GM11168 (cell line): ENCODE data around the gene AK5.

Source experiments
- in situ Hi-C: fragments of 300-500 bp; cut with MboI; formaldehyde crosslinking; loops from one replicate; pipeline ENCODE4 v1.12.0; 2022; ENCODE audit warnings: low sequenced_read_pairs; ENCODE audit not compliant: unreplicated experiment

AK5 gene

DNA sequence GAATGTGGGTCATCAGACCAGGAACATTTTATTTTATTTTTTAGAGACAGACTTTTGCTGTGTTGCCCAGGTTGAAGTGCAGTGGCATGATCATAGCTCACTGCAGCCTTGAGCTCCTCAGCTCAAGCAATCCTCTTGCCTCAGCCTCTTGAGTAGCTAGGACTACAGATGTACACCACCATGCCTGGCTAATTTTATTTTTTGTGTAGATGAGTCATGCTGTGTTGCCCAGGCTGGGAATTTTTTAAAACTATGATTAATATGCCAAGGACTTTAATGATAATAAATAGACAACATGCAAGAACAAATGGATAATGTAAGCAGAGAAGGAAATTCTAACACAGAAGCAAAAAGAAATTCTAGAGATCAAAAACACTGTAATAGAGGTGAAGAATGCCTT lies 142.4 kb downstream of the AK5 start:
- in situ Hi-C loops, result no loop called here

DNA sequence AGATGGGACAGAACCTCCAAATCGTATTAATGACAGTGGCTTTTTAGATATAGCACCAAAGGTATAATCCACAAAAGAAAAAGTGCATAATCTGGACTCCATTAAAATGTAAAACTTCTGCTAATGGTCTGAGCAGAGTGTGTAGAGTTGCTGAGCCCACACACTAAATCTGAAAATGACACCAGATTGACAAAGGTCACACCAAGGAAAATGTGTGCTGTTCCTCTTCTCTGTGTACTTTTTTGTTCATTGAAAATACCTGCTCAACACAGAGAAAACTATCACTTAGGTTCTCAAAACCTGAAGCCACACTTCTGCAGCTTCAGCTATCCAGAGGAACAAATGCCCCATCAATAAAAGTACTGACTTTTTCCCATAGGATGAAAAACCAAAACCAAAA lies 146.2 kb downstream of the AK5 start:
- in situ Hi-C loops, result no loop called here

DNA sequence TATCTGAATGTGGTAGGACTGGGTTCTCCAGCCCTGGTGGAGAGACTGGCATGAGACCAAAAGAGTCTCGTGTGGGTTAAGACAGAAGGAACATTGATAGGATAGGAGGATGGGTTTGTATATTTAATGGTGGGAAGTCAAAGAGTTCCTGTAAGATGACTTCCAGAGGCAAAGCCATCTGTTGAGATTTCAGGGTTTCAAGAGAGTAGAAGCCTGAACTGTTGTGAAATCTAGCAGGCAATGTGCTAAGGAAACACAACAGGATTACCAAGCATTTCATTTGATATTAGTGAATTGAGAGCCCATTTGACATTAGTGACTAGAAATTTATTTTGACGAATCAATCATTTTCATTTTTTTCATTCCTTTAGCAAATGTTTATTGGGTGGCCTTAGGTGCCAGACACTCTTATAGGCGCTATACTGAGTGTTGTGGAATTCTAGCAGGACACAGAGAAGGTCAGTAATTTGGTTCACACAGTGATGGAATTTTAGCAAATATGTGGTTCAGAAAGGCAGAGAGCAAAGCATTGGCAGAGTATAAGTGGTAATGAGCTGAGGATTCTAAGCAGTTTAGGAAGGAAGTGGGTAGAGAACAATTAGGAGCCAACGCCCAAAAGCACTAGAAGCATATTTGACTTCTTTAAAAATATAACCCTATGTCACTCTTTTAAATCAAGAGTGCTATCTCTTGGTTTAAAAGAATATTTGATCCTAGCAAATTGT lies 149.3 kb downstream of the AK5 start:
- in situ Hi-C loops, result no loop called here

DNA sequence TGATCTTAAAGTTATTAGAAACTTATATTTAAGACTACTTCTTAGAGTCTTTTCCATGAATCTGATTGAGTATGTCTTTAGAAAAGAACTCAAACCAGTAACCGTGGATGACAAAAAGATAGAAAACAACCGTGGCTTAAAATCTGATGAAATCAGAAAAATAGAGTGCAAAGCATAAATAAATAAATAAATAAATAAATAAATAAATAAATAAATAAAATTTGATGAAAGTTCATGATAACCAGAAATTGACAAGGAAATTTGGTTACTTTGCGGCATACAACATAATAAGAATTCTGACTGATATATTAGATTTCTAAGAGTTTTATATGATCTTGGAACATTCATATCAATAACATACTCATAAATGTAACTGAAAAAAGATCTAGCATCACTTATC lies 152.1 kb downstream of the AK5 start:
- in situ Hi-C loops, result no loop called here

DNA sequence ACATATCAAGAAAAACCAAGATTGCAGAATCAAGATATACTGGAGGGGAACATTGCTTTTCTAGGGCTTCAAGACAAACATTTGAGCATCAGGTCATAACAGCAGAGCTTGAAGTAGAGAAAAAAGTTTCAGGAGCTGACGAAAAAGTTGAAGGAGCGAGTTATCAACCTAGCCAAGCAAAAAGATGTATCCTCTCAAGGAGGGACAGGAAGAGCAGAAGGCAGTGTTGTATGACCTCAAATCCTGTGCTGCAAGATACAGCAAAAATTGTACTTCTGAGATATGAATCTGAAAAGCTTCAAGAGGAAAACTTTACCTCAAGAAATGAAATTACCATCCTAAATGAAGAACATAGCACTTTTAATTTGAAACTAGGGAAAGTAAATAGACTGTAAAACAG lies 153.1 kb downstream of the AK5 start:
- in situ Hi-C loops, result no loop called here

DNA sequence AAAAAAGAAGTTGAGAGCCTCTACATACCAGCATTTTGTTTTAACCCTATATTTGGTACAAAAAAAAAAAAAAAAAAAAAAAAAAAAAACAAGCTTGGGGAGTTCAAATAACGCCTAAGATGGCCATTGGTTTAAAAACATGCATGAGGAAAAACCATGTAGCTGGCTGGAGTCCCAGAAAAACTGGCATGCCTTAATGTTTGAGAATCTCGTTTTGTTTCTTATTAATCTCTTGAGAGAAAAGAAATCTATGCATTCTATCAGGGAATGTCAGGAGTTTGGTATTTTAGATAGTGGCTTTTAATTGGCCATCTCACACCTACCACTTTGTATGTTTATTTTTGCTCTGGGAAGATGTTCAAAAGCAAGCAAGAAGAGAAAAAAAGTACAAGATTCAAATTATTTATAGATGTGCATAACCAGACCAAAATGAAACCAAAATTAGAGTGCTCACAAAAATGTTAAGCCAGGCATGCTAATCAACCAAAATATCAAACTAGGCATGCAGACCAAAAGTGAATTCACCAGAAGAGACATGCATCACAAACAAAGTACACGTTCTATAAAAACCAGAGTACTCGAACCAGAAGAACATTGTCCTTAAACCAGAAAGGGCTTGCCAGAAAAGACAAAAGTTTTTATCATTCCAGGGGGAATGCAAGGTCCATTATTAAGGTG lies 156.6 kb downstream of the AK5 start:
- in situ Hi-C loops, result no loop called here

DNA sequence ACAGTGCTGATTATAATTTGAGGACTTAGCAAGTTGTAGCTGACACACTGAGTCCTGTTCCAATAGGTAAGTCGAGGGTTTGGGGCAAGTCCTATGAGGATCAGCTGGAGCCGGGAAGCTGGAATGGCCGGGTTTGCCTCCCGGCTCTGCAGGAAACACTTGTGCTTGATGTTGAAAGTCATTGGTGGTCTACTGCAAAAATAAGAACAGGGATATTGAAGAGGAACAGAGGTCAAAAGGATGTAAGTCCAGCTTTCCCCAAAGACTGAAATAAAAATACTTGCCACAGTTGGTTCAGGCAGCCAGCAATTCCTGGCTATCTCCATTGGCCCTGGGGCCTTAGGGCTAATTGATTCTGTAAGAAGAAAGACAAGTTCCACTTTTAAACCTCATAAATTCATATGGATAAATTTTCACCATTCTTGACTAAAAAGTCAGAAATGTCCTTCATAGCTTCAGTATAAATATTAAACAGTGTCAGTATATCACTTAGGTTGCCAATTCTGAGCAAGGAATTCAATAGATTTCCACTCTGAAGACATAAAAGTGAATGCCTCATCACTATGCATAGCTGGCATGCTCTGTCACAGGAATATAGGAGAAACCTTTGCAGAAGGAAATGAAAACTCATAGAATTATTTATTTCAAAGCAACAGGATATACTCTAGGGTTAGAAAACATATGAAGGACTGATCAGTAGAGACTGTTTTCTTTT lies 165.2 kb downstream of the AK5 start:
- in situ Hi-C loops, result no loop called here

DNA sequence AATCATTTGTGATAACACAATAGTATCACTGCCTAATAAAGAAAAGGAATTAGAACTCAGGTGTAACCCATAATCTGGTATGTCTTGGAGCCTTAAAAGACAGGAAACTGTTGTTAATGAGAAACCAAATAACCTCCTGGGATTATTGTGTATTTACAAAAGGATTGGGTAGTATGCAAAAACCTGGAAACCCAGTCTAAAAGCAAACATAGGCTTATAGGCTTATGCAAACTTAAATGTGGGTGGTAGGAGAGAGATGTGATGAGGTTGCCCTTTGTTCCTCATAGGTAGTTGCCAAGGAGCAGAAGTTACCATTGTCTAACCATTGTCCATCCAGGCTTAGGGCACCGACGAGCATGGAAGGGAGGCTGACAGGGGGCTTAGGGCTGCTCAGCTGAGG lies 165.8 kb downstream of the AK5 start:
- in situ Hi-C loops, result no loop called here

DNA sequence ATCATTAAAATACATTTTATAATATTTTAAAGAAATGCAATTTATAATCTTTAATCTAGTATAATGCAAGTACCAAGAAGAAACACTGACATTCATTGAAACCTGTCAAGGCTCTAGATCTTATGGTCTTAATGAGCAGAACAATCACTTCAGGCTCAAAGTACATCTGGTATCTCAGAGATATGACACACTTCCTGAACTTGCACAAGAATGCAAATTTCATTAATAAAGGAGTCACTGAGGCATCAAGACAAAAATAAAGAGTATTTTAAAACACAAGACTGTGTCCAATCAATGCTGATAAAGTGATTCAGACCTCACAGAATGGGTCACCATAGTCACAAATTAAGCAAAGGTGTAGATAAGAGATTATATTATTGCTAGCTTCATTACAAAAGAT lies 178.1 kb downstream of the AK5 start:
- in situ Hi-C loops, result no loop called here

DNA sequence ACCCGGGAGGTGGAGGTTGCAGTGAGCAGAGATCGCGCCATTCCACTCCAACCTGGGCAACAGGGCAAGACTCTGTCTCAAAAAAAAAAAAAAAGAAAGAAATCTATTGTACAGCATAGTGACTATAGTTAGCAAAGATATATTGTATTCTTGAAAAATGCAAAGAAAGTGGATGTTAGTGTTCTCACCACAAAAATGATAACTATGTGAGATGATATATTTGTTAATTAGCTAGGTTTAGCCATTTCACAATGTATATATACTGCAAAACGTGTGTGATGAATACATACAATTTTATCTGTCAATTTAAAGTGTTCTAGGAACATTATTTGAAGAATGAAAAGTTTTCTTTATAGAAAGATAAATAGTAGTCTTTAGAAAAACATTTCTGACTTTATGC lies 179.9 kb downstream of the AK5 start:
- in situ Hi-C loops, result no loop called here

DNA sequence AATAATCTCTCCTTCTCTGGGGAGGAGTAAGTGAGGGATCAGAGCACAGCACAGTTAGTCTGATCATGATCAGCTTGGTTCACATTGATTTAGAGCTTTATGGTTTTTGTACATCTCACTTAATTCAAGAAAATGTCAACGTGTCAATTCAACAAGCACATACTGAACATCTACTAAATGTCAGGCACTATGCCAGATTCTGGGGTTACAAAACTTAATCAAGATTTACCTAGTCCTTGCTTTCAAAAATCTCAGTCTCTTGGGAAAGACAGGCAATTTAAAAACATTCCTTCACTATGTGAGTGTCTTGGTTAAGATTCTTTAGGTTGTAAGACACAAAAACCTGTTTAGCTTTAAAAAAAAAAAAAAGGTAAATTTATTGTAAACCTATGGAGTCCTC lies 181.4 kb downstream of the AK5 start:
- in situ Hi-C loops, result no loop called here

DNA sequence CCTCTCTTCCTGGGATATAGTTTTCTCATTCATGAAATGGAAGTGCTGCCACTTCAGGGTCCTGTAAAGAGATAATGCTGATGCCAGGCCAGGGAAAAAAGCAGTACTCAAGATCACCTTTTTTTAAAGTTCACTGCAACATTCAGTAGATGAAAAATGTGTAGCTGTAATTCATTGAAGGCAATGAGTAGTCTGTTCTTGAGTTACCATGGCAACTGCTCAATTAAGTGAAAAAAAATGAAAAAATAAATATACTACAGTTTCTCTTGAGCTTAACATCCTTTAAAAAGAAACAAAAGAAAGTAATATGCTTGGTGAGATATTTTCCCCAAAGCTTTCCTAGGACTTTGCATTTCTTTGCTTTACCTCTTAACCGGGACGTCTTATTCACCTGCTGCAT lies 183.3 kb downstream of the AK5 start:
- in situ Hi-C loops, result no loop called here

DNA sequence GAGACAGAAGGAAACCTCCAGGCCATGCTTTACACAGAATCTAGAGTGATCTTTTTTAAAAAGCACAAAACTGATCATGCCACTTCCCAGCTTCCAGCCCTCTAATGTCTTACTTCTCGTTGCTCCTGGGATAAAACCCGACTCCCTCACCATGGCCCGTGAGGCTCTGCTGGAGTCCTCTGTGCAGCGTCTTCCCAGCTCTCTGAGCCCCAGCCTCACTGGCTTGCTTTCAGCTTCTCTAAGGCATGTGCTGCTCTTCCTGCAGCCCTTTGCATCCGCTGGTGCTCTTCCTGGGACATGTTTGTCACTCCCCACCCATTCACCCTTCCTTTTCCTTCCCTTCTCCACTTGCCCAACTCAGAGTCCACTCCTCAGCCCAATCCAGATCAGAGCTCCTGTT lies 184.1 kb downstream of the AK5 start:
- in situ Hi-C loops, result no loop called here

DNA sequence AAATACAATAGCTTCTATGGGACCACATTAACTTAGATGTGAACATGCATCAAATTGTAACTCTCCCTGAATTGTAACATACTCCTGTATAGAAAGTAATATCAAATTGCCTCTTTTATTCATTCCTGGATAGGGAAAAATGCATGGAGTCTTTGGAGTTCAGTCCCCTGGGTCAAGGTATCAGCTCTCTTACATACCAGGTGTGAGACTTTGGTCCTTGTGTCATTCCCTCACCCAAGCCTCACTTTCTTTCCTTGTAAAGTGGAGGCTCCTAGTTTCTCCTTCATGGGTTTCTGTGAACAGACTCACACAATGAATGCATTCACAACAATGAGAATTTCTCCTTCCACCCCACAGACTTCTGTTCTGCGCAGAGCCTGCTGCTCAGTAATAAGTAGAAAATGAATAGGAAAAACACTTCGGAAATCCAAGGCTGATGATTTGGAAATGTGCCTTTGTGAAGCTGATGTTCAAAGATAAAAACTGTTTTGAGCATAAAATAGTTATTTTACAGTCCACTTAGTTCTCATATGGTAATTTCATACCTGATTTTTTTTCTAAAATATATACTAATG lies 185.3 kb downstream of the AK5 start:
- in situ Hi-C loops, result no loop called here

DNA sequence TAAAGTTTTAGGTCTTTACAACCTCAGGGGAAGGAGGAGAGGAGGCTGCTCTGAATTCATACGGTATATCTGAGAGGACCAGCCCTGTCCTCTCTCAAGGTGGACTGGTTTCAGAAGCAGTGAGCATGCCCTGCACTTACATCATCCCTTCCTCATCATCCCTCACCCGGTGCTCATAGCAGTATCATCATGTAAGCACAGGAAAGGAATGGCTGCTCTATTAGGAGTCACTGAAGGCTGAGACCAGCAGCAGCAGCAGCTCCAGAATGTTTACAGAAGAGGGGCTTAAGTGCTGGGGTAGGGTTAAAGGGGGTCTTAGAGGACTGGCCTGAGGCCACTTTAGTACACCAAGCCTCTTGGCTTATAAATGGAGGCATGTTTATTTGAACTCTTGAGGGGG lies 185.9 kb downstream of the AK5 start:
- in situ Hi-C loops, result no loop called here

DNA sequence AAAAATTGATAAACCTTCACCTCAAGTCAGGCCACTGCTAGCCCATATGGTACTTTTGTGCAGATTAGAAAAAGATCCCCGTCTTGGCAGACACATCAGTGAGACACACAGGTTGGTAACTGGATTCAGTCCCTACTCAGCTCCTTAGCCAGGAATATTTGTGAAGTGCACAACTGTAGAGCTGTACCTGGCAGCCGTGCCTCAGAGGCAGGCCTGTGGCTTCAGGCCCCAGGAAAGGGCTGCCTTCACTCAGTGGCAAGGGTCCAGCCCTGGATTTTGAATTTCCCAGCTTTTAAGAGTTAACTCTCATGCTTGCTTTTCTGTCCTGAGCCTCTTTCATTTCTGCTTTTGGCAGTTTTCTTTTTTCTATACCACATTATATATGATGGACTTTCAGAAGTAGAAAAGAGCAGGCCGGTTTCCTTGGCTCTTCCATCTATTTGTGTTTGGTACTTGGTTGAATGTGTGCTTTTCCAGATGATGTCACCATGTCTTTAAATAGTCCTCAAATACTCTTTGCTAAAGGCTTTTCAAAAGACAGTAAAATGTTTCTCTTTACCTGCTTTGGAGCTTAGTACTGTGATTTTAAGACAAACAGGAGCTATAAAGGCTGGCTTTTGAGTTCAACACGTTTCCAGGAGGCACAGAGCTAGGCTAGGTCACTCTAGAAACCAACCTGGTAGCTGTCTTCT lies 186.6 kb downstream of the AK5 start:
- in situ Hi-C loops, result no loop called here

DNA sequence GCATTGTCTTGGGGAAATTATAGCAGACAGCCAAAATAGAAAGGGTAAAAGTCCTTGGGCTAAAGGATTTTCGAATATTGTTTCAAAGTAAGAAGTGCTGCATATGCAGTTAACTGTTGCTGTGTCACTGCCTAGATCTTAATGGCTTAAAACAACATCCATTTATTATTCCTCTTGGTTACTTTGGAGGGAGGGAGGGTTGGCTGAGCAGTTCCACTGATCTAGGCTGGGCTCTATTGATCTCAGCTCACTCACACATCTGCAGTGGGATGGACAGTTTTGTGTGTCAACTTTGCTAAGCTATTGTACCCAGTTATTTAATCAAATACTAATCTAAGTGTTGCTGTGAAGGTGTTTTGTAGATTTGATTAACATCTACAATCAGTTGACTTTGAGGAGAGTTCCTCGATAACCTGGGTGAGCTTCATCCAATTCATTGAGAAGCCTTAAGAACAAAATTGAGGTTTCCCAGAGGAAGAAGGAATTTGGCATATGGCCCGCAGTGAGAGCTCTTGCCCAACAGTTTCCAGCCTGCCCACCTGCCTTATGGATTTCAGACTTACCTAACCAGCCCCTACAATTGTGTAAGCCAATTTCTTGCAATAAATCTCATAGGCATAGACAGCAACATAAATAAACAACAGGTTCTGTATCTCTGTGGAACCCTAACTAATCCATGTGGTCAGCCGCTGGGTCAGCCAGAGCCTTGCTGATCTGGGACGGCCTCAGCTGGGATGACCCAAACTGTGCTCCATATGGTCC lies 187.3 kb downstream of the AK5 start:
- in situ Hi-C loops, result no loop called here

DNA sequence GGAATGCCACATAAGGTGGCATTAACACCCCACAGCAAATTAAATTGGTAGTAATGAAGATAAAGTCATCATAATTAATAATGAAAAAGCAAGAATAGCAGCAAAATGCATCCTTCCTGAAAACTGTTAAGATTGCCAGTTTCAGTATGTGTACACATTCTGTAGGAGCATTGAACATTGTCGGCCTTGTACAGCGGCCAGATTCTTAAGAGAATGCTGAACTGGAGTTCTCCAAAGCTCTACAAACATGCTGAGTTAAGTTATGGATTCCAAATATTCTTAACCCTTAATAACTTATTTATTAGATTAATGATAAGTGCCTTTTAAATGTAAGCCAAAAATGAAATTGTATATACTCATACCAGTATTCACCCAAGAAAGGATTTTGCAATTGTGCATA lies 189.9 kb downstream of the AK5 start:
- in situ Hi-C loops, result no loop called here

DNA sequence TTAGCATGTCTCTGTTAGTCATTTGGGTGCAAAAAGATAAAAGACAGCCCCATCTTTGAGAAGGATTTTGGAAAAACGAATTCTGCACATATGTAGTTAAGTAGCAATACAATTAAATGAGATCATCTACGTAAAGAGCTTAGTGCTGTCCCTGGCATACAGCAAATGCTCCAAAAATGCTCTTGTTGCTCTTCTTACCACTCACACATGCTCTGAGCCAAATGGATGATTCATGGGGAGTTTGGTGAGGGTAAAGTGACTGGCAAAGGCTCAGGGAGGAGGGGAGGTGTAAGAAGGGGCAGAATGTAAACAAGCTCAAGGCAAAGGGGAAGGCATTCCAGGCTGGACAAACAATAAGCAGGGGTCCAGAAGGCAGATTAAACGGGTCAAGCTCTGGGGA lies 191.9 kb downstream of the AK5 start:
- in situ Hi-C loops, result no loop called here

DNA sequence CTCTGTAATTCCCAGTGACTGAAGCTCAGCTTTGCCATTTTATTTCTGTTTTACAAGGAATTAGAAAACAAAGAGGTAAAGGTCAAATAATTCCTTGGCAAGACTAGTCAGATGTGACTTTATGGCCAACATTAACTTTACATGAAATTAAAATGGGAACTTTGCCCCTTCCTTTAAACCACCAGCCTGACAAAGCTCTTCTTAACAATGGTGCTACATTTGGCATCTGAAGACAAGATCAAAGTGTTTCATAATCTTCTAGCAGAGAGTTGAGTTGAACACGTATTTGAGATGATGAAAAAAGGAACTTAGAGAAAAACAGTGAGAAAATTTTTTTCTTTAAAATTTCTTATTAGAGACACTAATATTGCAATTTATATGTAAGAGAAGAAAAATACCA lies 193.8 kb downstream of the AK5 start:
- in situ Hi-C loops, result no loop called here
